ENCODE data around the gene CYP26B1. TPM values are rescaled to one million over a fixed set of nuclear protein-coding genes. Genes with fewer than 3 reads are reported as not detected.

The CYP26B1 gene
- total and polyA plus RNA-seq, 2 experiments from 2014 or later = 3.9 to 6.5 TPM

DNA sequence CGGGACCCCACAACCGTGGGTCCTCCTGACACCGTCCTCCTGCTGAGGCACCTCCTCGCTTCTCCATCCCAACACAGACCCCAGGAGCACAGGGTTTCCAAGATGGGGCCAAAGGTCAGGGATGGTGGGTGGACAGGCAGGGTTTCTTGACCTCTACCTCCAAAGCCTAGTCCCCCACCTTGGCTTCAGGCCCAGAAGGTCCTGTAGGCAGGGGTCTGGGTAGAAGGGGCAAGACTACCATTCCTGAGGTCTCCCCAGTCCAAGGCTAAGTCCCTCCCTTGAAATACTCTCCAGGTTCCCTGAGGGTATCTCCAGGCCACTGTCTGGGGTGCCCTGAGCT is 7.1 kb downstream of the CYP26B1 start:
- WGBS (ENCODE audit: low lambda C conversion rate, missing lambda C conversion rate) = 94% methylated on average over 4 of the region's 4 CpGs
- peaks cover 31% of the 10 kb centered on the region for H3K4me1 ChIP-seq (ENCODE audit: insufficient read depth)
- H3K79me2 ChIP-seq = no peaks in the 10 kb centered on the region
- no peaks in the 10 kb centered on the region for H3K36me3 ChIP-seq (replicated peaks; ENCODE audit: insufficient read depth, low read depth)
- H3K9me3 ChIP-seq (ENCODE audit: low read depth) = no peaks in the 10 kb centered on the region
- no peak overlapping the region for H3K27ac ChIP-seq
- H3K9me2 ChIP-seq (replicated peaks; ENCODE audit: insufficient read depth) = no peaks in the 10 kb centered on the region
- H4K20me1 ChIP-seq (ENCODE audit: insufficient read depth, poor library complexity, severe bottlenecking) = no peaks in the 10 kb centered on the region
- H2AFZ ChIP-seq = no peak overlapping the region
- no peak overlapping the region for H3K4me3 ChIP-seq
- H3K4me2 ChIP-seq = no peak overlapping the region
- no peak for TF ChIP-seq EZH2phosphoT487 (IDR thresholded peaks at IDR 0.05; ENCODE audit: low read depth, severe bottlenecking, unreplicated experiment)
- TF ChIP-seq, protein P1, sequence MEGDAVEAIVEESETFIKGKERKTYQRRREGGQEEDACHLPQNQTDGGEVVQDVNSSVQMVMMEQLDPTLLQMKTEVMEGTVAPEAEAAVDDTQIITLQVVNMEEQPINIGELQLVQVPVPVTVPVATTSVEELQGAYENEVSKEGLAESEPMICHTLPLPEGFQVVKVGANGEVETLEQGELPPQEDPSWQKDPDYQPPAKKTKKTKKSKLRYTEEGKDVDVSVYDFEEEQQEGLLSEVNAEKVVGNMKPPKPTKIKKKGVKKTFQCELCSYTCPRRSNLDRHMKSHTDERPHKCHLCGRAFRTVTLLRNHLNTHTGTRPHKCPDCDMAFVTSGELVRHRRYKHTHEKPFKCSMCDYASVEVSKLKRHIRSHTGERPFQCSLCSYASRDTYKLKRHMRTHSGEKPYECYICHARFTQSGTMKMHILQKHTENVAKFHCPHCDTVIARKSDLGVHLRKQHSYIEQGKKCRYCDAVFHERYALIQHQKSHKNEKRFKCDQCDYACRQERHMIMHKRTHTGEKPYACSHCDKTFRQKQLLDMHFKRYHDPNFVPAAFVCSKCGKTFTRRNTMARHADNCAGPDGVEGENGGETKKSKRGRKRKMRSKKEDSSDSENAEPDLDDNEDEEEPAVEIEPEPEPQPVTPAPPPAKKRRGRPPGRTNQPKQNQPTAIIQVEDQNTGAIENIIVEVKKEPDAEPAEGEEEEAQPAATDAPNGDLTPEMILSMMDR (IDR thresholded peaks at IDR 0.05; ENCODE audit: poor library complexity) = no peak
- TF ChIP-seq EZH2 (IDR thresholded peaks at IDR 0.05; ENCODE audit: borderline replicate concordance) = no peak
- no peak for DNase-seq (ENCODE audit: low spot score)
- peaks cover 33% of the 10 kb centered on the region for H3K27me3 ChIP-seq

DNA sequence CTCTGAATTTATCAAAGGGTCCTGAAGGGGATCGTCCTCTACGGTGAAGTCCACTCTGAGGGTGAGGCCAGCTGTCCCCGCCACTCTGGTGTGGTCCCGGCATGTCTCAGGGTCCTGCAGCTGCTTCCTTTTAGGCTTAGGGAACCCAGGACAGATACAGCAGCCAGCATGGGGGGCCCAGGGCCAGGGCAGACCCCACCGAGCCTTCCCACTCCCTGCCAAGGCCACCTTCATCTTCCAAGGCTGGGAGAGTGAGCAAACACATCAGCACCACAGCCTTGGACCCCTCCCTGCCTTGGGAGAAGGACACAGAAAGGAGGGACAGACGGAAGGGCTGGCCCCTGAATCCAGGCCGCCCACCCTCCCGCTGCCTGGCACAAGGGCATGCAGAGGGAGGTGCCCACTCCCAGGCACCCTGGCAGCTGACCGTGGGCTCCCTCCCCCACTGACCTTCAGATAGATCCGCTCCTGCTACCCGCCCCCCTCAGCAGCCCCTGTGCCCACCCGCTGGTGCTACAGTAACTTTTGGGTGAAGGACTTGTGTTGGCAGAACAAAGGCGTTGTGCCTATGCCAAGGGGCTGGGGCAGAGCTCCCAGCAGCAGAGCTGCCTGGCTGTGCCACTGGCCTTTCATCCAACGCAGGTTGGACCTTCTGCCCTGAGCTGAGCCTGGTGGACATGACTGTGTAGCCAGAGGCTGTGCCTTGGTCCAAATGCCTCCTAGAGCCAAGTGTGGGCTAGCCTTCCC is 7.6 kb downstream of the CYP26B1 start:
- WGBS (ENCODE audit: low lambda C conversion rate, missing lambda C conversion rate) = 96% methylated on average over 11 of the region's 14 CpGs
- no peaks in the 10 kb centered on the region for H3K9me2 ChIP-seq (replicated peaks; ENCODE audit: insufficient read depth)

GRCh38 chr2:72139471-72139873 is 8.2 kb downstream of the CYP26B1 start:
- no peak overlapping the region for H3K4me2 ChIP-seq
- H3K4me1 ChIP-seq (ENCODE audit: insufficient read depth) = peaks cover 20% of the 10 kb centered on the region
- no peaks in the 10 kb centered on the region for H3K9me2 ChIP-seq (replicated peaks; ENCODE audit: insufficient read depth)
- H3K27me3 ChIP-seq = peaks cover 22% of the 10 kb centered on the region
- H3K27ac ChIP-seq = no peak overlapping the region
- TF ChIP-seq, protein P1 (IDR thresholded peaks at IDR 0.05; ENCODE audit: poor library complexity) = no peak
- TF ChIP-seq EZH2phosphoT487 (IDR thresholded peaks at IDR 0.05; ENCODE audit: low read depth, severe bottlenecking, unreplicated experiment) (no peak), EZH2 (IDR thresholded peaks at IDR 0.05; ENCODE audit: borderline replicate concordance) (no peak)
- no peaks in the 10 kb centered on the region for H4K20me1 ChIP-seq (ENCODE audit: insufficient read depth, poor library complexity, severe bottlenecking)
- H3K4me3 ChIP-seq = no peak overlapping the region
- H3K36me3 ChIP-seq (replicated peaks; ENCODE audit: insufficient read depth, low read depth) = no peaks in the 10 kb centered on the region
- no peak for DNase-seq (ENCODE audit: low spot score)
- no peaks in the 10 kb centered on the region for H3K9me3 ChIP-seq (ENCODE audit: low read depth)
- H3K79me2 ChIP-seq = no peaks in the 10 kb centered on the region
- H2AFZ ChIP-seq = no peak overlapping the region
- WGBS (ENCODE audit: low lambda C conversion rate, missing lambda C conversion rate) = 85% methylated on average over 8 of the region's 8 CpGs

More for the DNA sequence above, 7.6 kb downstream of the CYP26B1 start:
- no peaks in the 10 kb centered on the region for H3K79me2 ChIP-seq
- no peak for DNase-seq (ENCODE audit: low spot score)
- H2AFZ ChIP-seq = no peak overlapping the region
- H4K20me1 ChIP-seq (ENCODE audit: insufficient read depth, poor library complexity, severe bottlenecking) = no peaks in the 10 kb centered on the region
- H3K4me2 ChIP-seq = no peak overlapping the region
- H3K27me3 ChIP-seq = peaks cover 28% of the 10 kb centered on the region
- peaks cover 26% of the 10 kb centered on the region for H3K4me1 ChIP-seq (ENCODE audit: insufficient read depth)
- no peaks in the 10 kb centered on the region for H3K9me3 ChIP-seq (ENCODE audit: low read depth)
- H3K36me3 ChIP-seq (replicated peaks; ENCODE audit: insufficient read depth, low read depth) = no peaks in the 10 kb centered on the region
- no peak overlapping the region for H3K27ac ChIP-seq
- H3K4me3 ChIP-seq = no peak overlapping the region
- no peak for TF ChIP-seq EZH2 (IDR thresholded peaks at IDR 0.05; ENCODE audit: borderline replicate concordance)
- TF ChIP-seq, protein P1 (IDR thresholded peaks at IDR 0.05; ENCODE audit: poor library complexity) = no peak
- no peak for TF ChIP-seq EZH2phosphoT487 (IDR thresholded peaks at IDR 0.05; ENCODE audit: low read depth, severe bottlenecking, unreplicated experiment)
